ENCODE measurements around the gene KCNJ5.

KCNJ5 gene

DNA sequence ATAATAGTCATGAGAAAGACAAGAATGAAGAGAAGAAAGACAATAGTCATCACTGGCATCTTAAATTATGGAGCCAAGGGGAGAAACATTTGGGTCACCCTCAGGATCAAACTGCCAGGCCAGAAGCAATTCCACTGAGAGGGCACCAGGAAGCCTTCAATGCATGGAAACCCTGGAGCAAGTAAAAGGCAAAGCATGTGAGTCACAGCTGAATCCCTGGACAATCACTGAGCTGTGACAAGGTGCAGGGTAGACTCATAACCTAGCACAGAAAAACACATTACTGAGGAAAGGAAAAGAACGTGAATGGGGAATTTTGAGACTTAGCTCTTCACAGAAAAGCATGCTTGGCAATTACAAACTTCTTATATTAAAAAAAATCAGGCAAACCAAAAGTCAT lies 25.7 kb upstream of the KCNJ5 start:
- no peaks in the 10 kb centered on the region for H3K9me3 ChIP-seq (ENCODE audit: low read length)
- TF ChIP-seq, protein P1, sequence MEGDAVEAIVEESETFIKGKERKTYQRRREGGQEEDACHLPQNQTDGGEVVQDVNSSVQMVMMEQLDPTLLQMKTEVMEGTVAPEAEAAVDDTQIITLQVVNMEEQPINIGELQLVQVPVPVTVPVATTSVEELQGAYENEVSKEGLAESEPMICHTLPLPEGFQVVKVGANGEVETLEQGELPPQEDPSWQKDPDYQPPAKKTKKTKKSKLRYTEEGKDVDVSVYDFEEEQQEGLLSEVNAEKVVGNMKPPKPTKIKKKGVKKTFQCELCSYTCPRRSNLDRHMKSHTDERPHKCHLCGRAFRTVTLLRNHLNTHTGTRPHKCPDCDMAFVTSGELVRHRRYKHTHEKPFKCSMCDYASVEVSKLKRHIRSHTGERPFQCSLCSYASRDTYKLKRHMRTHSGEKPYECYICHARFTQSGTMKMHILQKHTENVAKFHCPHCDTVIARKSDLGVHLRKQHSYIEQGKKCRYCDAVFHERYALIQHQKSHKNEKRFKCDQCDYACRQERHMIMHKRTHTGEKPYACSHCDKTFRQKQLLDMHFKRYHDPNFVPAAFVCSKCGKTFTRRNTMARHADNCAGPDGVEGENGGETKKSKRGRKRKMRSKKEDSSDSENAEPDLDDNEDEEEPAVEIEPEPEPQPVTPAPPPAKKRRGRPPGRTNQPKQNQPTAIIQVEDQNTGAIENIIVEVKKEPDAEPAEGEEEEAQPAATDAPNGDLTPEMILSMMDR (IDR thresholded peaks at IDR 0.05; ENCODE audit: low read length) = no peak
- no peak for TF ChIP-seq EZH2 (IDR thresholded peaks at IDR 0.05; ENCODE audit: borderline replicate concordance, low read length)
- no peaks in the 10 kb centered on the region for H3K9me2 ChIP-seq (ENCODE audit: low read depth, low read length)
- H2AFZ ChIP-seq (ENCODE audit: low read length) = no peak overlapping the region
- H3K27ac ChIP-seq (ENCODE audit: low read depth, low read length, poor library complexity, severe bottlenecking) = no peak overlapping the region
- H3K36me3 ChIP-seq (ENCODE audit: insufficient read depth, low read length) = no peaks in the 10 kb centered on the region
- H3K4me2 ChIP-seq (ENCODE audit: low read length) = no peak overlapping the region
- H3K9ac ChIP-seq (ENCODE audit: low read length) = no peak overlapping the region
- H4K20me1 ChIP-seq (ENCODE audit: insufficient read depth, low read length) = no peaks in the 10 kb centered on the region
- H3F3A ChIP-seq (ENCODE audit: insufficient read depth, low read length) = no peaks in the 10 kb centered on the region
- H3K79me2 ChIP-seq (ENCODE audit: insufficient read depth, low read length) = no peaks in the 10 kb centered on the region
- H3K4me1 ChIP-seq (ENCODE audit: insufficient read depth, low read length, severe bottlenecking) = no peaks in the 10 kb centered on the region
- no peaks in the 10 kb centered on the region for H3K27me3 ChIP-seq (ENCODE audit: insufficient read depth, low read length)
- H3K4me3 ChIP-seq (ENCODE audit: low read depth, low read length, poor library complexity, severe bottlenecking) = no peak overlapping the region

DNA sequence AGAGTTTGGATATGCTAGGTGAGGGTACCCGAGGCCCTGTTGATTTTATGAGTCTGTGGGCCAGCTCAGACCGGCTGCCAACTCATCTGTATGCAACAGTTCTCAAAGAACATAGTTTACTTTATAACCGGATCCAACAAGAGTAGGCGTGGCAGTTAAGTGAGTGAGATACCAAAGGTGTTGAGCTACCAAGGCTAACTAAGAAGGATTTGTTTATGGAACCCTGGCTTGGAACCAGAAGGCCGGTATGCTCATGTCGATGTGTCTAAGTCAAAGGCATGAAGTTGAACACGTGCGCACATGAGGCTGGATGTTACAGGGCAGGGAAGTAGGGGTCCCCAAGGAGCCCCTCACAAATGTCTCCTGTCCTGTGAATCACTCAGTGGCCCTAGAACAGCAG lies 23.9 kb upstream of the KCNJ5 start, which contains the start of gene KCNJ1:
KCNJ1 (minus strand) TSS at position 20 of the 400 bp plus-strand sequence. CDS start 27,053 bp downstream, outside the sequence.
- TF ChIP-seq EZH2 (IDR thresholded peaks at IDR 0.05; ENCODE audit: borderline replicate concordance, low read length) = no peak
- TF ChIP-seq, protein P1 (IDR thresholded peaks at IDR 0.05; ENCODE audit: low read length) = no peak
- H3K9me3 ChIP-seq (ENCODE audit: low read length) = no peaks in the 10 kb centered on the region
- H3K4me1 ChIP-seq (ENCODE audit: insufficient read depth, low read length, severe bottlenecking) = no peaks in the 10 kb centered on the region
- H4K20me1 ChIP-seq (ENCODE audit: insufficient read depth, low read length) = no peaks in the 10 kb centered on the region
- H3K4me3 ChIP-seq (ENCODE audit: low read depth, low read length, poor library complexity, severe bottlenecking) = no peak within 1 kb of the TSS
- no peaks in the 10 kb centered on the region for H3F3A ChIP-seq (ENCODE audit: insufficient read depth, low read length)
- H3K9me2 ChIP-seq (ENCODE audit: low read depth, low read length) = no peaks in the 10 kb centered on the region
- no peaks in the 10 kb centered on the region for H3K36me3 ChIP-seq (ENCODE audit: insufficient read depth, low read length)
- H3K4me2 ChIP-seq (ENCODE audit: low read length) = no peak within 1 kb of the TSS
- H2AFZ ChIP-seq (ENCODE audit: low read length) = no peak within 1 kb of the TSS
- no peaks in the 10 kb centered on the region for H3K79me2 ChIP-seq (ENCODE audit: insufficient read depth, low read length)
- no peak within 1 kb of the TSS for H3K27ac ChIP-seq (ENCODE audit: low read depth, low read length, poor library complexity, severe bottlenecking)
- H3K9ac ChIP-seq (ENCODE audit: low read length) = no peak within 1 kb of the TSS
- H3K27me3 ChIP-seq (ENCODE audit: insufficient read depth, low read length) = no peaks in the 10 kb centered on the region

DNA sequence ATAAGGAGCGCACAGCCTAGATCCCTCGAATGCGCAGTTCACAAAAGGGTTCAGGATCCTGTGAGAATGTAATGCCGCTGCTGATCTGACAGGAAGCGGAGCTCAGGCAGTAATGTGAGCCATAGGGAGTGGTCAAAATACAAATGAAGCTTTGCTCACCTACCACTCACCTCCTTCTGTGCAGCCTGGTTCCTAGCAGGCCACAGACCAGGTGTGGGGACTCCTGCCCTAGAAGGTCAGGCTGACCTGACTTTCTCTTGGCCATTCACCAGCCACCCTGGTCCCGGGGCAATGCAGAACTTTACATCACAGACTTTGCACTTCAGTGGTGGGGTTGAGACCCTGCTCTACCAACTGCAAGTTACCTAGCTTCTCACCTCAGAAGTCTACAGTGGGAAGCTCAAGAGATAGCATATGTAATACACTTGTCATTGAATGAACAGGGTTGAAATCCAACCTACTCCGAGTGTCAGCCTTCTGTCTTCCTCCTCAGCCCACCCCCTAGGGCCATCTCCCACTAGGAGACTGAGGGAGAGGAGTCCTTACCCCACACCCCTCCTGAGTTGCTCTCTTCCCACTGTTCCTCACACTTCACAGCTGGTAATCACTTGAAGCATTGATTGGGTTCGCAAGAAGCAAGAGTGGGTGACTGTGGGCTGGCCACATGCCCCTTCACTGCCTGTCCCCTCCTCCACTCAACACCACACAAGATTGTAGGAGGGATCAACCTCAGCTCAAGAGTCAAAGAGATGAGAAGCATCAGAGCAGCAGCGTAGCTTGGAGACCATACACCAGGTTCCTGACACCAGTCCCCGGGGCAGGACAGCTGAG lies 22.1 kb upstream of the KCNJ5 start:
- H3K9ac ChIP-seq (ENCODE audit: low read length) = no peak overlapping the region
- no peaks in the 10 kb centered on the region for H3K9me2 ChIP-seq (ENCODE audit: low read depth, low read length)
- no peak overlapping the region for H2AFZ ChIP-seq (ENCODE audit: low read length)
- H3K9me3 ChIP-seq (ENCODE audit: low read length) = no peaks in the 10 kb centered on the region
- no peaks in the 10 kb centered on the region for H3K27me3 ChIP-seq (ENCODE audit: insufficient read depth, low read length)
- no peak overlapping the region for H3K27ac ChIP-seq (ENCODE audit: low read depth, low read length, poor library complexity, severe bottlenecking)
- no peaks in the 10 kb centered on the region for H4K20me1 ChIP-seq (ENCODE audit: insufficient read depth, low read length)
- H3K36me3 ChIP-seq (ENCODE audit: insufficient read depth, low read length) = no peaks in the 10 kb centered on the region
- H3K79me2 ChIP-seq (ENCODE audit: insufficient read depth, low read length) = no peaks in the 10 kb centered on the region
- TF ChIP-seq EZH2 (IDR thresholded peaks at IDR 0.05; ENCODE audit: borderline replicate concordance, low read length) = no peak
- TF ChIP-seq, protein P1 (IDR thresholded peaks at IDR 0.05; ENCODE audit: low read length) = no peak
- no peaks in the 10 kb centered on the region for H3K4me1 ChIP-seq (ENCODE audit: insufficient read depth, low read length, severe bottlenecking)
- H3K4me2 ChIP-seq (ENCODE audit: low read length) = no peak overlapping the region
- H3K4me3 ChIP-seq (ENCODE audit: low read depth, low read length, poor library complexity, severe bottlenecking) = no peak overlapping the region
- H3F3A ChIP-seq (ENCODE audit: insufficient read depth, low read length) = no peaks in the 10 kb centered on the region
